Measurements from ENCODE around the gene APPL2. TPM values are rescaled to one million over a fixed set of nuclear protein-coding genes. Genes with fewer than 3 reads are reported as not detected.
"Not testable (repeated sequence)": the region's sequence is repeated elsewhere in the genome, so short reads cannot be mapped to it uniquely, and the experiment has no call there.

The APPL2 gene
- total RNA-seq, 1 donor from 2014 or later, result 12.3 TPM

DNA sequence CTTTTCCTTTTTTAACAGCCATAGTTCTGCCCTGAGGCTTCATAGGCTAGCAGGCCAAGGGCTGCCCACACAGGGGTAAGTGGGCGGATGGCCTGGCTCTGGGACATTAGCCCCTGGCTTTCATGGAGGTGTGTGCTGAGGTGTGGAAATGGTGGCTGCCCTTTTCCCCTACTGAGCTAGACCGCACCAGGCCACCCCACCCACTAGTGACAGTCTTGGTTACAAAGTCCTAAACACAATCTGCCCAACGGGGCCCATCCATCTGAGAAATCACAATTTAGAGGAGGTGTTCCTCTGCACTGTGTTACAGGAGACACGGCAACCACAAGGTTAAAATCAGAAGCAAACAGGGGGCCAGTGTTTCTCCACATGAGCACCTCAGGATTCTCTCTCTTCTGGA, 35.6 kb downstream of the APPL2 start:
- ATAC-seq (no peak), DNase-seq (ENCODE audit: low spot score) (no peak)

DNA sequence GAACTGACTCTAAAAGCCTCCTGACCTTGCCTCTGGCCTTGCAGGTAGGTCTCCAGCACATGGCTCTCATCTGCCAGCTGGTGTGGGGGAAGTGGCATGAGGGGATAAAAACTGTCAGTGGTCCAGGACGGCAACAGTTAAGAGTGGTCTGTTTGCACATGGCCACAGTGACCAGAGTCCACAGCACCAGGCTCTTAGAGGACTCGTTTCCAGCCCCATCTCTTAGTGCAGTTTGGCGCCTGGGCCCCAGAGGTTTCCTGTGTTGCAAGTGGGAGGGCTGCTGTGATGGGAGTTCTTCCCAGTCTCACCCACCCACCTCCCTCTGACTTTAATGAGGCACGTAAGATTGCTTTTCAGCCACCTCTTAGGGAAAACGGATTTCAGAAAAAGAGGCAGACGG, 37.0 kb downstream of the APPL2 start:
- DNase-seq (ENCODE audit: low spot score), result no peak
- ATAC-seq, result no peak

- ATAC-seq (no peak), DNase-seq (ENCODE audit: low spot score) (no peak)
These were observed 39.9 kb downstream of the APPL2 start for GRCh38 chr12:105196090-105196489.

DNA sequence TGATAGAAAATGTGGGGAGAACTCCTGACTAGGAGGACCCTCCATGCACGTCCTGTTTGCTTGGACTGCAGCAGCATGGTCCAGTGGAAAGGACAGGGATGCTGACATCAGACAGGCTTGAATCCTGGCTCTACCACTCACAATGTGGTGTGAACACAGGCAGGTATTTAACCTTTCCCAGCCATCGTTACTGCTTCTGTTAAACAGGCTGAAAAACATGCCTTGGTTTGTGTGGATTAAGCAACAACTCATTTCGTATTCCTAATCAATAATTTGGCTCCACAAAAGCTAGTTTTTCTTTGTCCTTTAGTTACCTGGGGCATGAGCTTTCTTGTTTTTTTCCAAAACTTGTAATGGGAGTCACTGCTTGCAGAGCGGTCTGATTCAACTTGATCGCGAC, 41.0 kb downstream of the APPL2 start:
- DNase-seq (ENCODE audit: low spot score), result no peak
- peak; percentile 73 for ATAC-seq

GRCh38 chr12:105192624-105193225, 43.2 kb downstream of the APPL2 start:
- DNase-seq (ENCODE audit: low spot score), result no peak
- peak; percentile 25 for ATAC-seq

DNA sequence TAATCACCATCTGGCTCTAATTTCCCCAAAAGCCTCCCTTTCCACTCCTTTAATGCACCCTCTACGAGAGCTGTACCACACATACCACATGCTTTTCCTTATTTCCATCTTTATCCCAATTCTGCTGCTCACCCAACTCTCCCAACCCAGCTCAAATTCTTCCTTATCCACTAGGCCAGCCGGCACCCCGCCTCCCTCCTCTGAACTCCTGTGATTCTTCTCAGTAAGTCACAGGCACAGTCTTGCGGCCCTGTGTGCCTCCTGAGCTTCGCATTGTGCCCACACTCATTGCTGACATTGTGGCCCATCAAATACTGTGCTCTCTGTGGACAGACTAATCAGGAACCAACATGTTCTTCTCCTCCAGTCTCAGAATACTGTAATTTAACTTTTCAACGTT, 45.4 kb downstream of the APPL2 start:
- no peak for DNase-seq (ENCODE audit: low spot score)
- ATAC-seq, result no peak

DNA sequence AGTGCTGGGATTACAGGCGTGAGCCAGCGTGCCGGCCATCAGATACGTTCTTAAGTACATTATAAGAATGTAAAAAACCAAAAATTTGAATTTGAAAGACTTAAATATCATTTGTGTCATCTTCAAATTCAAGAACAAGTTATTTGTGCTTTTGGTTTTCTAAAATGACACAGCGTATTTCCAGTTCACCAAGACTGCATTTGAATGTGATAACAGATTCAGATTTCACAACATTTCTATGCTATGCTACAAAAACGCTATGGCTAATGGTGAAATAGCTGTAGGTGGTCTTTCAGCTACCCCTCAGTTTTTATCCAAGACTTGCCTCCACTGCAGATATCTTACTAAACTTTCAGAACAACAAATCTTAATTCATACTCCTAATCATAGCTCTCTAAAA, 46.7 kb downstream of the APPL2 start:
- no peak for ATAC-seq
- no peak for DNase-seq (ENCODE audit: low spot score)

- DNase-seq (ENCODE audit: low spot score); ATAC-seq: not testable (repeated sequence)
These were observed 52.0 kb downstream of the APPL2 start for GRCh38 chr12:105183976-105184375.

- not testable (repeated sequence) for DNase-seq (ENCODE audit: low spot score); ATAC-seq
These were observed 52.6 kb downstream of the APPL2 start for GRCh38 chr12:105183406-105183805.

DNA sequence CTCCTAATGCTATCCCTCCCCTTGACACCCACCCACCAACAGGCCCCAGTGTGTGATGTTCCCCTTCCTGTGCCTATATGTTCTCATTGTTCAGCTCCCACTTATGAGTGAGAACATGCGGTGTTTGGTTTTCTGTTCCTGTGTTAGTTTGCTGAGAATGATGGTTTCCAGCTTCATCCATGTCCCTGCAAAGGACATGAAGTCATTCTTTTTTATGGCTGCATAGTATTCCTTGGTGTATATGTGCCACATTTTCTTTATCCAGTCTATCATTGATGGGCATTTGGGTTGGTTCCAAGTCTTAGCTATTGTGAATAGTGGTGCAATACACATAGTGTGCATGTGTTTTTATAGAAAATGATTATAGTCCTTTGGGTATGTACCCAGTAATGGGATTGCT, 56.9 kb downstream of the APPL2 start:
- not testable (repeated sequence) for DNase-seq (ENCODE audit: low spot score); ATAC-seq

DNA sequence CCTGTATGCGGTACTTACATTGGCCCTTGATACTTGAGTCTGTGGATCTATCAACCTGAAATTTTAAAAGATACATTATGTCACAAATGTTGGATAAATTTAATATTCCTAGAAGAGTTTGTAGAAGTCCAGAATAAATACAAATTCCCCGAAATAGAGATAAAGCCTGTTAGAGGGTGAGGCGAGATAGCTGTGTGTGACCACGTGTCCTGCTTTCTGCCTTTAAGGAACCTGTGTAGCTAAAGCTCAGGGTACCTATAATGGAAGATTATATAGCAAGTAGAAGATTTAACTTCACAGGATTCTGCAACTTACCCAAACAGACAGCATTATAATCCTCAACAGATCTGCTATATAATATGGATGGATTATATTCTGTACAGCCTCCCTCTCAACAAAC, 58.8 kb downstream of the APPL2 start:
- DNase-seq (ENCODE audit: low spot score) (no peak), ATAC-seq (no peak)

GRCh38 chr12:105175397-105175990, 60.5 kb downstream of the APPL2 start:
- ATAC-seq (no peak), DNase-seq (ENCODE audit: low spot score) (no peak)

DNA sequence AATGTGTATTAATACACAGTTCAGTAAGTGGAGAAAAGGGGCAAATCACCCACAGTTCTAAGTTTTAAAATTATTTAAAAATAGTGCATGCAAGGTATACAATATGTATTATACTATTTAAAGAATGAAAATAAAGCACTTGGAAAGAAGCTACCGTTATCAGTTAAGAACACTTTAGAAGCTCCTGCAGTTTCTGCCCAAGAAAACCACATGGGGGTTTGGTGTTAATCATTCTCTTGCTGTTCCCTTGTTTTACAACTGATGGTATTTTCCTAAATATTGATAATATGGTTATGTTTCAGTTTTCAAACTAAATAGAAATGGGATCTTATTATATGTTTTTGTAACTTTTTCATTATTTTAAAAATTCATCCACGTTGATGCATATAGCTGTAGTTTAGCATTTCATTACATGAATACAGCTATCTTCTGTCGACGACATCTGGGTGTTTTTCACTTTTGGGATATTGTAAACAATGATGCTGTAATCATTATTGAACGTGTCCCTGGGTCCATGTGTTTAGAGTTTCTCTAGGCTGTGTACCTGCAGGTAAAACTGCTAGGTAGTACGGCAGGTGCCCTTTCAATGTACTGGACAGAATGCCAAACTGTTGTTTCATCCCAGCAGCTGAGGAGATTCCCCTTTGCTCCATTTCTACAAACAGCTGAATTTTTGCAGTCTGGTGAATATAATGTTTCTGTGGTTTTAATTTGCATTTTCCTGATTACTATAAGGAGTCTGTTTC, 64.1 kb downstream of the APPL2 start:
- DNase-seq (ENCODE audit: low spot score) (no peak), ATAC-seq (peak; percentile 79)

DNA sequence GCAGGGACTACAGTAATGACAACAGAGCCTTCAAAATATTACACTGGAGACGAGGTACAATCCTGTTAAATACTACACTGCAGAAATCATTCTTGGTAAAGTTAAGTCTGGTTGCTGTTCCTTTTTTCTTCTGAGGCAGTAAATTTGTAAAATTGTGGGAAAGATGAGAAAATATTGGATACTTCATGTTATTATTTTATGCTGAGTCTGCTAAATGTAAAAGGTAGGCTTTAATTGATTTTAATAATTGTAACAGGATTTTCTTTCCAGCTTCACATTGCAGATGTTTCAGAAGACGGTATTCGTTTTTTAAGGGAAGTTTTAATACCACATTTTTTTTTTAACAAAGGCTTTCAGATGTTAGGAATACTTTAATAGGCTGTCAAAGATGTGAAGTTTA, 65.8 kb downstream of the APPL2 start:
- ATAC-seq, result no peak
- DNase-seq (ENCODE audit: low spot score), result no peak

- DNase-seq (ENCODE audit: low spot score), result no peak
- no peak for ATAC-seq
These were observed 68.0 kb downstream of the APPL2 start for GRCh38 chr12:105168006-105168405.

DNA sequence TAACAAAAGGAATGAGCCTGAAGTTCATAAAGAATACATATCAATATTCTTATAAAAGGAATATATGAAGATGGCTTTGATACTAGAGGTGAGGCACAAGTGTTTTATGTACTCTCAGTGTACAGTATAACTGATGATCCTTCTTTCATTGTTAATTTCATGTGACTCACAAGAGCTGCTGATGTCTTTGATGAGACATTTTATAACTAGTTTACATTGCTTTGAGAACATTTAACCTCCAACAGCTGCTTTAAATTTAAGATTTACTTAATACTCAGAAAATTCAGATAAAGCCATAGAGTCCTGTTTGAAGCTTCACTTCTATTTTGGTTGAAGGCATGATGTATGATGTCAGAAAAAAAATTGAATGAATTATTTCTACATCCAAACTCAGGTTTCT, 68.6 kb downstream of the APPL2 start:
- DNase-seq (ENCODE audit: low spot score), result no peak
- no peak for ATAC-seq

DNA sequence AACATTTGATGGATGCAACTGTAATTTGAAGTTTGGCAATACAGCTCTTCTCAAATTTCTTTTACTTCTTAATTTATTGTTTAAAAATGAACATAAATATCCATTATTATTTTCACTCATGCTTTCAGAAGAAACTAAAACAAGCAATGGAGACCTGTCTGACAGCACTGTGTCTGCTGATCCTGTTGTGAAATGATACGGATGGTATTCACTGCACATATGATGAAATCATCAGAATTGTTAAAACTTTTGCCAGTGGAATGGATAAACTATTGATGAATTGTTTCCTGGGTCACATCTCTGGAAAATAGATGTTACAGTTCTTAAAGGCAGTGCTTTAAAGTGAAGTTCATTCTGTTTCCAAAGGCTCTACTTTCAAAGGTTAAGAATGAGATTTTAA, 69.2 kb downstream of the APPL2 start:
- DNase-seq (ENCODE audit: low spot score) (no peak), ATAC-seq (no peak)

- DNase-seq (ENCODE audit: low spot score) (no peak), ATAC-seq (no peak)
These were observed 71.9 kb downstream of the APPL2 start for GRCh38 chr12:105164068-105164467.

DNA sequence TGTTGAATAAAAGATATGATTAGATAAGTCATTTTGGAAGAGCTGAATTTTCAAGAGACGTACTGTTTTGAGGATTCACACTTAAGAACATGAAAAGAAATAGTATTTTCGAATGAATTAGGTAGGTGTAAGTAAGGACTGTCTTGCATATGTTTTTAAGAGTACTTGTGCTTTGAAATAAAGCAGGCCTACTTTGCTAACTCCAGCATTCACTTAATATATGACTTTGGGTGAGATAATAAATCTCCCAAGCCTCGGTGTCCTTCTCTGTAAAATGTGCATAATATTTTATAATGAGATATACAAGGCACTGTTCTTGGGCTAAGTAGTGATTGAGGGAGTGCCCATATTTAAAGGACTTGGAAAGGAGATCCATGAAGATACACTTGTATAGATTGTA, 73.8 kb downstream of the APPL2 start:
- ATAC-seq, result no peak
- no peak for DNase-seq (ENCODE audit: low spot score)

DNA sequence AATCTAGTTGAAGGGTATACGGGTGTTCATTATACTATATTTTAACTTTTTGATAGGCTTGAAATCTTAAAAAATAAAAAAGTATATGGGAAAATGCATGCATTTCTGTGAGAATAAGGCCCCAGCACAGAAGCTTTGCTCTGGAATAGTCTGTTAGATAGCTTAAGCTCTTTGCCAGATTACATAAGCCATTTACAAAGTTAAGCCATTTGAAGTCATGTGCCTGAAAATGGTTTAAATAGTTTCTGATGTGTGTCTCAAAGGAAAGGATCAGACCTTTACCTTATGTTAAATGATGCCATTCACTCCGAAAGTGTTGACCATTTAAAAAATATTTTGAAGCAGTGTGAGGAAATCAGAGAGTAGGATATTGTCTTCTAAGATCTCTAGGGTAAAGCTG, 77.1 kb downstream of the APPL2 start:
- ATAC-seq (no peak), DNase-seq (ENCODE audit: low spot score) (no peak)

DNA sequence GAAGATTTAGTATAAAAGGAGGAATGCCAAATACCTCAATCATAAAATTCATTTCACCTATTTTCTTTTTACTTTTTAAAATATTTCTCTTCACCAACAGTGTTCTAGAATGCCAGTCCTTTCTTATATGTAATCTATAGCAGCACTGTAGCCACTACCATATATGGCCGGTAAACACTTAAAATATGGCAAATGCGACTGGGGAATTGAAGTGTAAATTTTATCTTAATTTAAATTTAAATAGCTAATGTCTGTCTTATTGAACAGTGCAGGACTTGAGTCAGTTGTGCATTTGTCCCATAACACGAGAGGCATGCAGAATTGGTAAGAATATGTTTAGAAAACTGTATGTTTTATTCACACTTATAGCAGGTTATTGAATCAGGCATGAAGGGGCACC, 78.4 kb downstream of the APPL2 start:
- DNase-seq (ENCODE audit: low spot score) (no peak), ATAC-seq (no peak)

DNA sequence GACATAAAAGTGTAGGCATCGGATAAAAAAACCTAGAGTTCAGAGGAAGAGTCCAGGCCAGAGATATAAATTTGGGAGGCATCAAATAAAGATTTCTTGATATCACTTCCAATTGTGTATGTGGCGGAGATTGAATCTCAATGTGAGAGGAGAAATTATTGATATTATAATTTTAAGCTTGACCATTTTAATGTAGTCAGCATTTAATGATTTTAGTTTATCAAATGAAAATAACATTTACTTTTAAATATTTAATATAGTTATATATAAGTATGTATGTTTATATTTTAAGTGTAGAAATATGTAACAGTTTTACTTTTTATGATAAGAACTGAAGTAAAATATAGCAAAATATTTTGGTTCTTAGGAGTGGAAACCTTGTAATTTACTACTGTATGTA, 79.7 kb downstream of the APPL2 start:
- no peak for ATAC-seq

More for the DNA sequence above, 79.7 kb downstream of the APPL2 start:
- DNase-seq (ENCODE audit: low spot score), result no peak

Measured in left lobe of liver (tissue), 2 donors.